Epithelial cell of esophagus (primary cell): ENCODE results near the gene RAPSN.

ENCODE experiments used
- DNase-seq: peaks from one replicate; pipeline ENCODE4 v3.0.0; 2010; ENCODE audit warnings: low read depth
- H3K4me3 ChIP-seq: 2 replicates; pipeline ENCODE4 v1.5.1; 2011; ENCODE audit warnings: mild to moderate bottlenecking, low read length, control low read depth
- TF ChIP-seq, protein P1 (sequence below): IDR thresholded peaks from 2 replicates; pipeline ENCODE4 v1.5.1; 2011; ENCODE audit warnings: low read depth, mild to moderate bottlenecking, low read length, control low read depth, inconsistent platforms; ENCODE audit not compliant: insufficient read depth; ENCODE audit errors: missing control alignments

Gene RAPSN

DNA sequence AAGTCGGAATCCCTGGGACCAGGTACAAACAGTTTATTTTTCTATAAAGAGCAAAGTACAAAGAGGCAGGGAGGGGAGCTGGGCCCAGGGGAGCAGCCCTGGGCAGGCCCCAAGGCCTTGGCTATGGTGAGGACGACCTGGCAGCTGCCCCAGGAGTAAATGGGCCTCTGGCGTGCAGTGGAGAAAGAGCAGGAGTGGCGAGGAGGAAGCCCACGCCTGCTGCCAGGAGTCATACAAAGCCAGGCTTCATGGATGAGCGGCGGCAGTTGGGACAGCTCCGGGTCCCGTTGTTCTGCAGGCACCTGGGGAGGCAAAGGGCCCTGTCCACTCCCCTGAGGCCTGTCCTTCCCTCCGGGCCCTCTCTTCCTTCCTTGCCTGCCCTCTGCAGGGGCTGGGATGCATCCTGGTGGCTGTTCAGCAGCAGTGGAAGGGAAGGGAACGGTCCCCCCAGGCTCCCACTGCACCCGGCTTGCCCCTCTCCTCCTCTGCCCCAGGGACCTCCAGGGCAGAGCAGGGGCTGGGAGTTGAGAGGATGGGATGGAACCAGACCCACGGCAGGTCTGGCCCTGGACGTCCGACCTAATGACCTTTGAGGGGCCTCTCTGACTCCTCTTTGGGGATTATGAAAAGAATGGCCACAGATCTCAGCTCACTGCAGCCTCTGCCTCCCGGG lies 11.1 kb downstream of the RAPSN start:
- TF ChIP-seq, protein P1, sequence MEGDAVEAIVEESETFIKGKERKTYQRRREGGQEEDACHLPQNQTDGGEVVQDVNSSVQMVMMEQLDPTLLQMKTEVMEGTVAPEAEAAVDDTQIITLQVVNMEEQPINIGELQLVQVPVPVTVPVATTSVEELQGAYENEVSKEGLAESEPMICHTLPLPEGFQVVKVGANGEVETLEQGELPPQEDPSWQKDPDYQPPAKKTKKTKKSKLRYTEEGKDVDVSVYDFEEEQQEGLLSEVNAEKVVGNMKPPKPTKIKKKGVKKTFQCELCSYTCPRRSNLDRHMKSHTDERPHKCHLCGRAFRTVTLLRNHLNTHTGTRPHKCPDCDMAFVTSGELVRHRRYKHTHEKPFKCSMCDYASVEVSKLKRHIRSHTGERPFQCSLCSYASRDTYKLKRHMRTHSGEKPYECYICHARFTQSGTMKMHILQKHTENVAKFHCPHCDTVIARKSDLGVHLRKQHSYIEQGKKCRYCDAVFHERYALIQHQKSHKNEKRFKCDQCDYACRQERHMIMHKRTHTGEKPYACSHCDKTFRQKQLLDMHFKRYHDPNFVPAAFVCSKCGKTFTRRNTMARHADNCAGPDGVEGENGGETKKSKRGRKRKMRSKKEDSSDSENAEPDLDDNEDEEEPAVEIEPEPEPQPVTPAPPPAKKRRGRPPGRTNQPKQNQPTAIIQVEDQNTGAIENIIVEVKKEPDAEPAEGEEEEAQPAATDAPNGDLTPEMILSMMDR: no peak
- H3K4me3 ChIP-seq: no peak overlapping the region
- no peak for DNase-seq

DNA sequence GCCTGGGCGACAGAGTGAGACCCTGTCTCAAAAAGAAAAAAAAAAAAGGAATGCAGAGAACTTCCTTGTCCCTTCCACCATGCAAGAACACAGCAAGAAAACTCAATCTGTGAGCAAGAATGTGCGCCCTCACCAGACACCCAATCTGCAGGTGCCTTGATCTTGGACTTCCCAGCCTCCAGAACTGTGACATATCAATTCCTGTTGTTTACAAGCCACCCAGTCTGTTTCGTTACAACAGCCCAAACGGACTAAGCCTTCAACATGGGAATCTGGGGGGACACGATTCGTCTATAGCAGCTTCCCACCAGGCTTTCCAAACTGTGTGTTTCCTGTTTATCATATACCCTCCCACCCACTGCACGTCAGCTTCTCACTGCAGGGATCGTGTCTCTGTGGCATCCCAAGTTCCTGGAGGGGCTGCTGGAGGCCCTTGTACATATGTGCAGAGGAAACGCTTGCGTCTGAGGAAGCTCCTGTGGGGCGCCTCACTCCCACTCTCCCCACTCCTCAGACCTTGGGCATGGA lies 11.7 kb downstream of the RAPSN start:
- DNase-seq: no peak
- TF ChIP-seq, protein P1: no peak
- H3K4me3 ChIP-seq: no peak overlapping the region

DNA sequence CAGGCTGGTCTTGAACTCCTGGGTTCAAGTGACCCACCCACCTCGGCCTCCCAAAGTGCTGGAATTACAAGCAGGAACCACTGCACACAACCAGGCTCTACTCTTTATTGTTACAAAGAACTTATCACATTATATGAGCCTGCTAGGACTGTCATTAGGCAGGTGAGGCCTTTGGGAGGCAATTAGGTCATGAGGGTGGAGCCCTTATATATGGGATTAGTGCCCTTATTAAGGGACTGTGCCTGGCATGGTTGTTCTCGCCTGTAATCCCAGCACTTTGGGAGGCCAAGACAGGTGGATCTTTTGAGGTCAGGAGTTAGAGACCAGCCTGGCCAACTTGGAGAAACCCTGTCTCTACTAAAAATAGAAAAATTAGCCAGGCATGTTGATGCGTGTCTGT lies 12.2 kb downstream of the RAPSN start:
- DNase-seq: no peak
- TF ChIP-seq, protein P1: no peak
- no peak overlapping the region for H3K4me3 ChIP-seq

DNA sequence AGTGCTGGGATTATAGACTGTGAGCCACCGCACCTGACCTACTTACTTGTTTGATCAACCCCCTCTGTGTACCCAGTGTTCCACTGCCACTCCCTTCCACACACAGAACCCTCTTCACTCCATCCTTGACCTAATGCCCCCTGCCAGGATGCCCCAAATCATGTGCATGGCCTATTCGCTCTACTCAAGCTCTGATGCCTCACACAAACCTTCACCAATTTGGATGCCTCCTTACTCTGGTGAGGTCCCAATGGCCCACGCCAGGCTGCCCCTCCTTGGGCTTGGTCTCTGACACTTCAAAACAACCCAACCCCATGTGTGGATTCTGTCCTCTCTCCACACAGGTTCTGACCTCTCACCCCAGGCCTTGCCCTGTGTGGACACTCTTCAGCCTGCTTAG lies 13.2 kb downstream of the RAPSN start:
- DNase-seq: no peak
- no peak overlapping the region for H3K4me3 ChIP-seq

DNA sequence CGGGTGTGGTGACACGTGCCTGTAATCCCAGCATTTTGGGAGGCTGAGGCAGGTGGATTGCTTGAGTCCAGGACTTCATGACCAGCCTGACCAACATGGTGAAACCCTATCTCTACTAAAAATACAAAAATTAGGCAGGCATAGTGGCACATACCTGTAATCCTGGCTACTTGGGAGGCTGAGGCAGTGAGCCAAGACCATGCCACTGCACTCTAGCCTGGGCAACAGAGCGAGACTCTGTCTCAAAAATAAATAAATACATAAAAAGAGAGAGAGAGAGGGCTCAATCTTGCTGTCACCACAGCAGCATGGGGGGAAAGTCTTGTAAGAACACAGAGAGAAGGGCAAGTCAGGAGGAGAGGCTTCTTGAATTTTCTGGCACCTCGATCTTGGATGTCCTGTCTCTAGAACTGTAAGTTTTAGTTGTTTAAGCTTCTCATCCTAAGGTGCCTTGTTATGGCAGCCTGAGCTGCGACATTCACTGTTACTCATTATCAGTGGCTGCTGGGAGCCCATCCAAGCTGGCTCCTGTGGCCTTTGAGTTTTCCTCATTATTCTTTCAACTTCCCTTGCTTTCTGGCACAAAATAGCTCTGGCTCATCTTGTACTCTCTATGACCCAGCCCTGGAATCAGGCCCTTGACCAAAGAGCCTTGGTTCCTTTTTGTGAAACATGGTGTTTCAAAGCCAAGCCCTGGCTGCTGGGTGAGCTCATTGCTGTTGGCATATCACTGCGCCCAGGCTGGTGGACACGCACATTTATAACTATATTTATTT lies 14.7 kb downstream of the RAPSN start:
- no peak overlapping the region for H3K4me3 ChIP-seq
- TF ChIP-seq, protein P1: no peak
- DNase-seq: no peak

More for the DNA sequence above, 13.2 kb downstream of the RAPSN start:
- TF ChIP-seq, protein P1: no peak

DNA sequence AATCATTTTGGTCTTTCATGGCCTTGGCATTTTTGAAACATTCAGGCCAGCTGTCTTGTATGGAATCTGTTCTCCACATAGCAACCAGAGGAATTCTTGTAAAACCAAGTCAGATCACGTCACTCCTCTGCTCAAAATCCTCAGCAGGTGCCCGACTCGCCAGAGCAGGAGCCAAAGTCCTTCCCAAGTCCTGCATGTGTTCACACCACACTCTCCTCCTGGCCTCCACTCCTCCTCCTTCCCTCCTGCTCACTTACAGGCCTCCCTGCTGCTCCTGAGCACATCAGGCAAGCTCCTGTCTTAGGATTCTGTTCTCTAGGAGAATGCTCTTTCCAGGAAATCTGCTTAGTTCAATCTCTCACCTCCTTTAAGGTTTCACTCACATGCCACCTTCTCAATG lies 15.8 kb downstream of the RAPSN start:
- TF ChIP-seq, protein P1: no peak
- no peak overlapping the region for H3K4me3 ChIP-seq
- no peak for DNase-seq
